Ovary (tissue), 9 donors: ENCODE measurements around the gene SLC35A2. TPM values are rescaled to one million over a fixed set of nuclear protein-coding genes. Genes with fewer than 3 reads are reported as not detected.

ENCODE experiments used
- DNase-seq, 5 donors: peaks; one replicate each; pipeline ENCODE4 v3.0.0-alpha.2; 2019 to 2020
- H3K27ac ChIP-seq, 2 donors: fragments of 200-600 bp; one replicate each; pipeline versions ENCODE4 v1.5.1 to v1.8.0; 2019 to 2022
- H3K27me3 ChIP-seq: fragments of 200-600 bp; one replicate; pipeline ENCODE4 v1.8.0; 2022
- H3K36me3 ChIP-seq: fragments of 200-600 bp; sonication (generic); one replicate; pipeline ENCODE4 v1.5.1; 2019
- H3K4me1 ChIP-seq: one replicate; pipeline ENCODE4 v1.8.1; 2013; ENCODE audit warnings: mild to moderate bottlenecking, moderate library complexity; ENCODE audit not compliant: insufficient read depth
- H3K4me3 ChIP-seq: fragments of 200-600 bp; sonication (generic); one replicate; pipeline ENCODE4 v1.5.1; 2017
- H3K9me3 ChIP-seq, 2 donors: fragments of 200-600 bp in 1 of 2; sonication (generic) in 1 of 2; one replicate each; pipeline versions ENCODE4 v1.5.1 to v1.8.1; 2013 to 2019; ENCODE audit warnings: mild to moderate bottlenecking in 1 of 2, moderate library complexity in 1 of 2
- EP300 ChIP-seq: sonication (generic); formaldehyde crosslinking; IDR thresholded peaks from one replicate; pipeline ENCODE4 v1.6.1; 2017; ENCODE audit warnings: antibody characterized with exemption
- POLR2A ChIP-seq: fragments of 450-650 bp; IDR thresholded peaks from one replicate; pipeline ENCODE4 v1.6.1; 2017; ENCODE audit warnings: antibody characterized with exemption, mild to moderate bottlenecking, moderate library complexity
- WGBS, 3 donors: extraction: QIAGEN DNeasy Blood & Tissue Kit in 1 of 3; methylation state at CpG; one replicate each; pipeline versions ENCODE4 v1.1.5 to v1.1.7; 2013 to 2017; 5-methylcytosine and 5-hydroxymethylcytosine counted together
- intact Hi-C, 4 donors: fragments of 100-400 bp; cut with DNase I; formaldehyde crosslinking; loops; one replicate each; pipeline versions ENCODE4 v1.11.0 to v1.15.1; 2022 to 2023
- polyA plus RNA-seq, 2 donors: library from polyadenylated mRNA; stranded (reverse); fragments of 200-250 nt in 1 of 2; fragments of 350-450 nt in 1 of 2; fragmentation: Illumina TruSeq in 1 of 2; extraction: RNeasy Lipid Tissue Mini Kit (QIAGEN cat#74804) in 1 of 2; gene quantifications; one replicate each; pipeline ENCODE4 v1.2.3, GENCODE V29; 2013 to 2014
- total RNA-seq, 7 donors: library from RNA; depleted of rRNA in 2 of 7; stranded (reverse); fragments of >200 nt in 2 of 7; fragmentation: NEBNext Ultra II Directional in 3 of 7; extraction: Animal tissue kit (Norgen Biotek cat#: 25700) in 3 of 7; gene quantifications; one replicate each; pipeline versions ENCODE4 v1.1.0 to v1.2.4, GENCODE V29; 2016 to 2023
- TF ChIP-seq, protein P1 (sequence below), 3 donors: fragments of 450-650 bp in 2 of 3; fragments of 200-600 bp in 1 of 3; IDR thresholded peaks; one replicate each; pipeline versions ENCODE4 v1.5.1 to v1.8.0; 2016 to 2022; ENCODE audit warnings: antibody characterized with exemption in 3 of 3, mild to moderate bottlenecking in 1 of 3
- donor health status: DM: no; HTN: no; CAD: no; lungs with moderate emphysema.
- donor health status: DM: no; HTN: no; CAD: no.
- donor health status: Bipolar disorder and iron deficiency.
- donor health status: DM: yes; HTN: yes; CAD: no.
- donor health status: DM: no; HTN: no; CAD: no.
- donor health status: DM: yes; HTN: yes; CAD: no.

SLC35A2 gene
- total and polyA plus RNA-seq, 9 donors: 8.2 to 18.8 (median 12.5) TPM

DNA sequence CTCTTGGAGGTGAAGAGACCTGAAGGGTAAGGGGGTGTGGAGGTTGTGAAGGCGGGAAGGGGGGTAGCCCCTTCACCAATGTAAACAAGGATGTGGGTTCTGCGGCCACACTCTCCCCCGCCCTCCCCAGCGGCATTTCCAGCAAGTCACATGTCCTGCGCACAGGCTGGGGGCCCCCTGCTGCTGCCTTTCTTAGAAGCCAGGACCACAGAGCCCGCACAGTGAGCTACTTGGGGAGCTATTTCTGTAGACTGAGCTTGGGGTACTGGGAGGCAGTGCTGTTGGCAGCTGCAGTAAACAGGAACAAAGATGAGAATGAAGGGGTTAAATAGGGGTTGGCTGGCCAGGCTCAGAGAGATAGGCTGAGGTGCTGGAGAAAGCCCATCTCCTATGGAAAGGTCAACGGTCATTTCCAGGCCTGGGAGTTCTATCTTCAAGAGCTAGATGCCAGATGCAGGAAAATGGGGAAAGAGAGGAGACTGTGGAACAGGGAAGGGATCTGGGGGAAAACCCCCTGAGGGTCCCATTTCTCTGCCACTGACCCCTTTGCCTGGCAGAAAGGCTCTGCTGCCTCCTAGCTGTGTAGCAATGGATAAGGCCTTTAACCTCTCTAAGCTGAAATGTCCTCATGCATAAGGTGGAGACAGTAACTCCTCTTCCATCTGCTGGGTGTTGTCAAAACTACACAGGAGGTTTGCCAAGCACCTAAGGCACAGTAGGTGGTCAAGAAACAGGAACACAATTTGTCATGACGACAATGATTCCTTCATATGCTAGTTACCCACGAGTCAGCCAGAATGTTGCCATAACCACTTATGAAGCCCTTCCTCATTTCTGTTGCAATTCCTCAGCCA, 25.8 kb upstream of the SLC35A2 start:
- WGBS, 3 donors: 44 to 52% (median 47%) methylated on average over 9 of the region's 9 CpGs
- TF ChIP-seq POLR2A (no peak), EP300 (no peak)
- TF ChIP-seq, protein P1, sequence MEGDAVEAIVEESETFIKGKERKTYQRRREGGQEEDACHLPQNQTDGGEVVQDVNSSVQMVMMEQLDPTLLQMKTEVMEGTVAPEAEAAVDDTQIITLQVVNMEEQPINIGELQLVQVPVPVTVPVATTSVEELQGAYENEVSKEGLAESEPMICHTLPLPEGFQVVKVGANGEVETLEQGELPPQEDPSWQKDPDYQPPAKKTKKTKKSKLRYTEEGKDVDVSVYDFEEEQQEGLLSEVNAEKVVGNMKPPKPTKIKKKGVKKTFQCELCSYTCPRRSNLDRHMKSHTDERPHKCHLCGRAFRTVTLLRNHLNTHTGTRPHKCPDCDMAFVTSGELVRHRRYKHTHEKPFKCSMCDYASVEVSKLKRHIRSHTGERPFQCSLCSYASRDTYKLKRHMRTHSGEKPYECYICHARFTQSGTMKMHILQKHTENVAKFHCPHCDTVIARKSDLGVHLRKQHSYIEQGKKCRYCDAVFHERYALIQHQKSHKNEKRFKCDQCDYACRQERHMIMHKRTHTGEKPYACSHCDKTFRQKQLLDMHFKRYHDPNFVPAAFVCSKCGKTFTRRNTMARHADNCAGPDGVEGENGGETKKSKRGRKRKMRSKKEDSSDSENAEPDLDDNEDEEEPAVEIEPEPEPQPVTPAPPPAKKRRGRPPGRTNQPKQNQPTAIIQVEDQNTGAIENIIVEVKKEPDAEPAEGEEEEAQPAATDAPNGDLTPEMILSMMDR (IDR thresholded peaks at IDR 0.05): no peak
- DNase-seq: no peak
- no peaks in the 10 kb centered on the region for H3K9me3 ChIP-seq
- no peak overlapping the region for H3K27ac ChIP-seq
- H3K27me3 ChIP-seq: no peaks in the 10 kb centered on the region
- H3K4me3 ChIP-seq: no peak overlapping the region
- intact Hi-C loops: no loop called here
- H3K36me3 ChIP-seq: no peaks in the 10 kb centered on the region
- H3K4me1 ChIP-seq: peaks cover 2% of the 10 kb centered on the region

DNA sequence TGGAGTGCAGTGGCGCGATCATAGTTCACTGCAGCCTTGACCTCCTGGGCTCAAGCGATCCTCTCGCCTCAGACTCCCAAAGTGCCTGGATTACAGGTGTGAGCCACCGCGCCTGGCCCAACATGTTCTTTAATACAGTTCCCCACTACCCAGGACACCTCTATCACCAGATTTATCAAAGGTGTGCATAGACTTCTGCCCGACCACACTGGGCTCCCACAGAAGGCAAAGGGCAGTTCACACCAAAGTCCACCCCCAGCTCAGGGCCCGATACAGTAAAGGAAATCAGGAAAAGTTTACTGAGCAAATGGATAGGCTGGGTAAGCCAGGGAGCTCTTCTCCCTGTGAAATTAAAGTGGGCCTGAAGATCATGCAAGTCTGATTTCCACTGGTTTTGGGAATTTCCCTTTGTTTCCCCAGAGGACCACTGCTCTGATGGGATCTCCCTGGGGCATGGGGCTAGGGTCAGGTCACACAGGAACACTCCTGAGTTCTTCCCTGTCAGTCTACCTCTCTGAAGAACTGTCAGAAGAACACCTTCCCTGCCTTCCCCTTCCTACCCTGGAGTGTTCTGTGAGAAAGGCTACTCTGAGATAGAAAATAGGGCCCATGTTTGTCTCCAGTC, 25.1 kb upstream of the SLC35A2 start:
- Histone ChIP-seq H3K4me3 (no peak overlapping the region), H3K27ac (no peak overlapping the region), H3K9me3 (no peaks in the 10 kb centered on the region), H3K4me1 (peaks cover 1% of the 10 kb centered on the region), H3K36me3 (no peaks in the 10 kb centered on the region), H3K27me3 (no peaks in the 10 kb centered on the region)
- WGBS, 3 donors: 83 to 90% (median 85%) methylated on average over 8 of the region's 8 CpGs
- no peak for DNase-seq
- intact Hi-C loops: no loop called here
- TF ChIP-seq POLR2A (no peak), EP300 (no peak)
- TF ChIP-seq, protein P1 (IDR thresholded peaks at IDR 0.05): no peak

DNA sequence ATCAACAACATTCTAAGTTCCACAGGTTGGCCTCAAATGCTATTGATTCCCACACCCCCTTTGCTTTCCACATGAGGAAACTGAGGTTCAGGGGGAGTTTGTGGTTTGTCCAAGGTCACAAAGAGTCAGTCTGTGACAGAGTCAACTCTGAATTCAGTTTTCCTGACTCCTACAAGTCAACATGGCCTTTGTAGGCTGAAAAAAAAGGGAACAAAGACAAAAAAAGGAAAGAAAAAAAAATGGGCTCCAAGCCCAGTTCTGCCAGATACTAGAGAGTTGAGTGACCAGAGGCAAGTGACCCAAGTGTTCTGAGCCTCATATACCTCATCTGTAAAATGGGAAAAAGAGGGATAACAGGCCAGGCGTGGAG, 23.8 kb upstream of the SLC35A2 start:
- intact Hi-C loops: no loop called here
- H3K9me3 ChIP-seq: no peaks in the 10 kb centered on the region
- H3K4me3 ChIP-seq: no peak overlapping the region
- WGBS, 3 donors: 68 to 91% (median 79%) methylated on average over 1 of the region's 1 CpG
- no peak for DNase-seq
- H3K36me3 ChIP-seq: no peaks in the 10 kb centered on the region
- TF ChIP-seq POLR2A: no peak
- TF ChIP-seq EP300: no peak
- TF ChIP-seq, protein P1 (IDR thresholded peaks at IDR 0.05): no peak
- H3K4me1 ChIP-seq: no peaks in the 10 kb centered on the region
- H3K27me3 ChIP-seq: no peaks in the 10 kb centered on the region
- H3K27ac ChIP-seq: no peak overlapping the region

DNA sequence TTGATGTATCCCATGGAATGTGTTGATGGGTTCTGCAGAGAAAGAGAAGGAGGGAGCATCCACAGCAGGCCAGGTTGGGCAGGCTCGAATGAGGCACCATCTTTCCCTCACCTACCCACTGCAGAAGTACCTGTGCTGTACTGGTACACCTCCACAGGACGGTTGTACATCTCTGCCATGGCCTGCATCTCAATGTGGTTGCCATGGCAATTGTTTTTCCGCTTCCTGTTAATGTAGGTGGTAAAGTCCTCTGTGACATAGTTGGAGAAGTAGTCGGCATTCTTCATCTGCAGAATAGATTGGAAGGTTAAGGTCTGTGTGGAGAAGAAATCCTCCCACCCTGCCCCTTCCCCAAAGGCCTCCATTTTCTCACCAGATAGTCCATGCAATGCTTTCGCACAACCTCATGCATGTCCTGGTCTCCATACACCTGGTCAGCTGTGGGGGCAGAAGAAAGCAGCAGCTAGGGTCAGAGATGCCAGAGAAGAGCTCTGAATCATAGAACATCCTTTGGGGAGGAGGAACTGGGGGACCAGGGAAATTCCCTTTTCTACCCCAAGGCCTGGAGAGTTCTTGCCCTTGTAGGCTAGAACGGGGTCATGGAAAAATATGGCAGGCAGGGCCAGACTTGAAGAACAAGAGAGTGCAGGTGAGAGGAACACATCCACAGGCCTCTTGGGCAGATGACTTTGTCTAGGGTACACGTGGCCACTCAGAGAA, 23.3 kb upstream of the SLC35A2 start:
- no peak overlapping the region for H3K4me3 ChIP-seq
- WGBS, 3 donors: 72 to 81% (median 79%) methylated on average over 7 of the region's 7 CpGs
- no peaks in the 10 kb centered on the region for H3K4me1 ChIP-seq
- no peaks in the 10 kb centered on the region for H3K27me3 ChIP-seq
- DNase-seq: no peak
- TF ChIP-seq EP300: no peak
- TF ChIP-seq POLR2A: no peak
- TF ChIP-seq, protein P1 (IDR thresholded peaks at IDR 0.05): no peak
- H3K36me3 ChIP-seq: no peaks in the 10 kb centered on the region
- intact Hi-C loops: no loop called here
- no peak overlapping the region for H3K27ac ChIP-seq
- no peaks in the 10 kb centered on the region for H3K9me3 ChIP-seq
